Neutrophil (primary cell): ENCODE data around the gene ACKR4.

Source experiments
- H3K27ac ChIP-seq: fragments of 200-600 bp; sonication (generic); 2 replicates; pipeline ENCODE4 v1.5.1; 2016; ENCODE audit warnings: mild to moderate bottlenecking, moderate library complexity
- H3K27me3 ChIP-seq: fragments of 200-600 bp; sonication (generic); 2 replicates; pipeline ENCODE4 v1.6.0; 2016; ENCODE audit warnings: mild to moderate bottlenecking
- H3K36me3 ChIP-seq: fragments of 200-600 bp; sonication (generic); 2 replicates; pipeline ENCODE4 v1.5.1; 2017
- H3K4me1 ChIP-seq, 2 experiments: fragments of 200-600 bp in 1 of 2; sonication (generic) in 1 of 2; 1 replicate in 1 of 2; 2 replicates in 1 of 2; pipeline versions ENCODE4 v1.5.1 to v1.6.1; 2013 to 2016; ENCODE audit warnings: low read depth in 1 of 2, low read length in 1 of 2, mild to moderate bottlenecking in 1 of 2, moderate library complexity in 1 of 2; ENCODE audit not compliant: control insufficient read depth in 1 of 2, insufficient read depth in 1 of 2
- H3K4me3 ChIP-seq, 2 experiments: fragments of 200-600 bp in 1 of 2; sonication (generic) in 1 of 2; 1 replicate in 1 of 2; 2 replicates in 1 of 2; pipeline ENCODE4 v1.5.1; 2013 to 2016; ENCODE audit warnings: low read depth in 1 of 2, low read length in 1 of 2, mild to moderate bottlenecking in 1 of 2, moderate library complexity in 1 of 2
- H3K9me3 ChIP-seq: fragments of 200-600 bp; sonication (generic); 2 replicates; pipeline ENCODE4 v1.5.1; 2016
- CTCF ChIP-seq: fragments of 200-600 bp; sonication (generic); IDR thresholded peaks from 2 replicates; pipeline ENCODE4 v1.5.1; 2016; ENCODE audit warnings: antibody characterized with exemption

ACKR4 gene

GRCh38 chr3:132564070-132564465, 33.0 kb upstream of the ACKR4 start:
- H3K27me3 ChIP-seq: no peaks in the 10 kb centered on the region
- no peaks in the 10 kb centered on the region for H3K9me3 ChIP-seq
- H3K36me3 ChIP-seq: peaks cover 20% of the 10 kb centered on the region
- H3K27ac ChIP-seq: no peak overlapping the region
- no peak for TF ChIP-seq CTCF
- H3K4me1 ChIP-seq: no peaks in the 10 kb centered on the region
- no peak overlapping the region for H3K4me3 ChIP-seq

GRCh38 chr3:132568422-132568821, 28.6 kb upstream of the ACKR4 start:
- H3K36me3 ChIP-seq: peaks cover 12% of the 10 kb centered on the region
- no peaks in the 10 kb centered on the region for H3K27me3 ChIP-seq
- H3K27ac ChIP-seq: no peak overlapping the region
- H3K4me1 ChIP-seq: no peaks in the 10 kb centered on the region
- no peak overlapping the region for H3K4me3 ChIP-seq
- H3K9me3 ChIP-seq: no peaks in the 10 kb centered on the region
- TF ChIP-seq CTCF: no peak

GRCh38 chr3:132569153-132569552, 27.9 kb upstream of the ACKR4 start:
- Histone ChIP-seq H3K27ac (no peak overlapping the region), H3K9me3 (no peaks in the 10 kb centered on the region), H3K36me3 (peaks cover 15% of the 10 kb centered on the region), H3K4me1 (no peaks in the 10 kb centered on the region), H3K27me3 (no peaks in the 10 kb centered on the region), H3K4me3 (no peak overlapping the region)
- no peak for TF ChIP-seq CTCF

- no peak overlapping the region for H3K27ac ChIP-seq
- H3K4me1 ChIP-seq: no peaks in the 10 kb centered on the region
- TF ChIP-seq CTCF: no peak
Measured at GRCh38 chr3:132569580-132569979, 27.5 kb upstream of the ACKR4 start.

GRCh38 chr3:132570016-132570415, 27.1 kb upstream of the ACKR4 start:
- Histone ChIP-seq H3K27ac (no peak overlapping the region), H3K4me3 (no peak overlapping the region), H3K27me3 (no peaks in the 10 kb centered on the region), H3K36me3 (peaks cover 22% of the 10 kb centered on the region), H3K4me1 (no peaks in the 10 kb centered on the region), H3K9me3 (no peaks in the 10 kb centered on the region)
- no peak for TF ChIP-seq CTCF

More at GRCh38 chr3:132569580-132569979, 27.5 kb upstream of the ACKR4 start:
- H3K36me3 ChIP-seq: peaks cover 20% of the 10 kb centered on the region
- H3K4me3 ChIP-seq: no peak overlapping the region
- no peaks in the 10 kb centered on the region for H3K9me3 ChIP-seq
- no peaks in the 10 kb centered on the region for H3K27me3 ChIP-seq

GRCh38 chr3:132573797-132574211, 23.3 kb upstream of the ACKR4 start:
- Histone ChIP-seq H3K27ac (no peak overlapping the region), H3K4me3 (no peak overlapping the region), H3K9me3 (no peaks in the 10 kb centered on the region), H3K27me3 (no peaks in the 10 kb centered on the region), H3K36me3 (peaks cover 49% of the 10 kb centered on the region), H3K4me1 (no peaks in the 10 kb centered on the region)
- no peak for TF ChIP-seq CTCF
